Tibial artery (tissue), 4 donors: ENCODE data around the gene ACVR1B.

Experiments
- DNase-seq, 2 donors: peaks; one replicate each; pipeline ENCODE4 v3.0.0-alpha.2; 2019
- H3K27ac ChIP-seq, 2 donors: fragments of 200-600 bp; sonication (generic) in 1 of 2; 1 replicate in 1 of 2; 2 replicates in 1 of 2; pipeline ENCODE4 v1.5.1; 2018 to 2019; ENCODE audit warnings: mild to moderate bottlenecking in 1 of 2
- H3K27me3 ChIP-seq, 2 donors: fragments of 200-600 bp; sonication (generic) in 1 of 2; one replicate each; pipeline versions ENCODE4 v1.5.1 to v1.6.0; 2016 to 2019
- H3K36me3 ChIP-seq, 3 donors: fragments of 200-600 bp; sonication (generic) in 2 of 3; one replicate each; pipeline ENCODE4 v1.5.1; 2016 to 2019; ENCODE audit warnings: mild to moderate bottlenecking in 2 of 3
- H3K4me1 ChIP-seq, 4 donors: fragments of 200-600 bp; sonication (generic) in 2 of 4; 1 replicate in 3 of 4; 2 replicates in 1 of 4; pipeline ENCODE4 v1.5.1; 2016 to 2019
- H3K4me3 ChIP-seq, 2 donors: fragments of 200-600 bp; sonication (generic) in 1 of 2; 1 replicate in 1 of 2; 2 replicates in 1 of 2; pipeline ENCODE4 v1.5.1; 2018 to 2019; ENCODE audit warnings: mild to moderate bottlenecking in 2 of 2
- H3K9me3 ChIP-seq, 3 donors: fragments of 200-600 bp; sonication (generic) in 1 of 3; one replicate each; pipeline ENCODE4 v1.5.1; 2016 to 2019
- intact Hi-C: fragments of 100-400 bp; cut with DNase I; formaldehyde crosslinking; loops from one replicate; pipeline ENCODE4 v1.15.0; 2023; ENCODE audit warnings: low total_unique reads
- TF ChIP-seq, protein P1 (sequence below), 2 experiments: fragments of 200-600 bp in 1 of 2; fragments of 450-650 bp in 1 of 2; IDR thresholded peaks; one replicate each; pipeline ENCODE4 v1.5.1; 2017 to 2019; ENCODE audit warnings: antibody characterized with exemption in 2 of 2, mild to moderate bottlenecking in 1 of 2, moderate library complexity in 1 of 2

The ACVR1B gene

DNA sequence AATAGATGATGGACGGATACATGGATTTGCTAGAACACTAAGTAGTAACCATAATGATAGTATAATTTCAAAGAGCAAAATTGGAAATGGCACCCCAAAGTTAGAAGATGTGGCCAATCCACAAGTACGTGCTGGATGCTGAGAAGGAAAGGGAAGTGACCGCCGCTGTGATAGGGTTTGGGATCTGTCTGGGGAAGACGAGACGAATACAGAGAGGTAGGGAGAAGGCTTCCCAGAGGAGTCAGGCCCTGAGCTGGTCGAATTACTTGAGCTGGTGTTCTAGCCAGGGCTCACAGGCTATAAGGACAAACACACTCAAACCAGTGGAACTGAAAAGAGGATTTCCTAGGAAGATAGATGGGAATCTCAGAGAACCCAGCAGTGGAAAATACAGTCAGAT is 9.4 kb upstream of the ACVR1B start:
- TF ChIP-seq, protein P1, sequence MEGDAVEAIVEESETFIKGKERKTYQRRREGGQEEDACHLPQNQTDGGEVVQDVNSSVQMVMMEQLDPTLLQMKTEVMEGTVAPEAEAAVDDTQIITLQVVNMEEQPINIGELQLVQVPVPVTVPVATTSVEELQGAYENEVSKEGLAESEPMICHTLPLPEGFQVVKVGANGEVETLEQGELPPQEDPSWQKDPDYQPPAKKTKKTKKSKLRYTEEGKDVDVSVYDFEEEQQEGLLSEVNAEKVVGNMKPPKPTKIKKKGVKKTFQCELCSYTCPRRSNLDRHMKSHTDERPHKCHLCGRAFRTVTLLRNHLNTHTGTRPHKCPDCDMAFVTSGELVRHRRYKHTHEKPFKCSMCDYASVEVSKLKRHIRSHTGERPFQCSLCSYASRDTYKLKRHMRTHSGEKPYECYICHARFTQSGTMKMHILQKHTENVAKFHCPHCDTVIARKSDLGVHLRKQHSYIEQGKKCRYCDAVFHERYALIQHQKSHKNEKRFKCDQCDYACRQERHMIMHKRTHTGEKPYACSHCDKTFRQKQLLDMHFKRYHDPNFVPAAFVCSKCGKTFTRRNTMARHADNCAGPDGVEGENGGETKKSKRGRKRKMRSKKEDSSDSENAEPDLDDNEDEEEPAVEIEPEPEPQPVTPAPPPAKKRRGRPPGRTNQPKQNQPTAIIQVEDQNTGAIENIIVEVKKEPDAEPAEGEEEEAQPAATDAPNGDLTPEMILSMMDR (IDR thresholded peaks at IDR 0.05), result no peak
- no peaks in the 10 kb centered on the region for H3K27me3 ChIP-seq
- H3K36me3 ChIP-seq, result no peaks in the 10 kb centered on the region
- no peak for DNase-seq
- intact Hi-C loops, result no loop called here
- H3K4me1 ChIP-seq, result peaks cover 0 to 14% (median 6%) of the 10 kb centered on the region in 4 donors
- H3K27ac ChIP-seq, result no peak overlapping the region
- peaks cover 0 to 7% (median 6%) of the 10 kb centered on the region in 3 donors for H3K9me3 ChIP-seq
- H3K4me3 ChIP-seq, result no peak overlapping the region

DNA sequence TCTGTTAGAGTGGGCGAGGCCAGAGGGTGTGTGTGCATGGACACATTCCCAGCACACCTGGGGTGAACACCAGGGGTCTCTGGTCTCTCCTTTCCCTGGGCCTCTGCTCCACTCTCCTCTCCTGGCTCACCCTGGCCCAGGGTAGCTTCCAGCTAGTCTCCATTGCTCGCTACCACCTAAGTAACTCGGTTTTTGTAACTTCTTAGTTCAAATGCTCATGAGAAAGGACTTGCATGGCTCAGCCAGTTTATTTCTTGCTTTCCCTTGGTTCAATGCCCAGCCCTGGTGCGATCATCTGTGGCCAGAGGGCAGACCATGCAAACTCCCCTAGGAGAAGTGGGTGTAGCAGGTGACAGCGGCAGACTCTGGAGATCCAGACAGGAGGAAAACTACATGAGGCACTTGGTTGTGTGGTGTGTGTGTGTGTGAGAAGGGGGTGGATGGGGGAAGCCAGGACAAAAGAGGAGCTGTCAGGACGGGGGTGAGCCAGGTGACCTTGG is 8.9 kb upstream of the ACVR1B start:
- TF ChIP-seq, protein P1 (IDR thresholded peaks at IDR 0.05), result no peak
- Histone ChIP-seq H3K36me3 (no peaks in the 10 kb centered on the region), H3K9me3 (peaks cover 0 to 7% (median 6%) of the 10 kb centered on the region in 3 donors), H3K27me3 (no peaks in the 10 kb centered on the region), H3K4me1 (peaks cover 0 to 14% (median 6%) of the 10 kb centered on the region in 4 donors), H3K27ac (no peak overlapping the region), H3K4me3 (no peak overlapping the region)
- intact Hi-C loops, result no loop called here
- DNase-seq, result no peak

DNA sequence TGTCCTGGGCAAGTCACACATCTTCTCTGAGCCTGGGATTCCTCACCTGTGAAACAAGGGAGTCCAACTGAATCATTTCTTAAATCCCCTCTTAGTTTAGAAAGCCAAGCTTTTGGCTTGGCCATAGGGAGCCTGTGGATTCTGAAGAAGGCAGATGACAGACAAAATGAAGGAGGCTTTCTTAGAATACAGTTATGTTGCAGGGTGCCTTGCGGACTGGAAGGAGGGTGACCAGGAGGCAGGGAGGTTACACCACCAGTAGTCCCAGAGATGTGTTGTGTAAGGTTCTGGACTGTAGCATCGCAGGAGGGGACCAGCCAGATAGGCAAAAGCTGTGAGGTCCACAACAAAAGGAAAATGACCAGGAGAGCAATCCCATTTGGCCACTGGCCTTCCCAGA is 8.2 kb upstream of the ACVR1B start:
- no peaks in the 10 kb centered on the region for H3K36me3 ChIP-seq
- H3K27me3 ChIP-seq, result no peaks in the 10 kb centered on the region
- no peak overlapping the region for H3K27ac ChIP-seq
- no peak for DNase-seq
- no peak overlapping the region for H3K4me3 ChIP-seq
- intact Hi-C loops, result no loop called here
- H3K4me1 ChIP-seq, result peaks cover 0 to 14% (median 6%) of the 10 kb centered on the region in 4 donors
- TF ChIP-seq, protein P1 (IDR thresholded peaks at IDR 0.05), result no peak
- peaks cover 0 to 7% (median 6%) of the 10 kb centered on the region in 3 donors for H3K9me3 ChIP-seq

DNA sequence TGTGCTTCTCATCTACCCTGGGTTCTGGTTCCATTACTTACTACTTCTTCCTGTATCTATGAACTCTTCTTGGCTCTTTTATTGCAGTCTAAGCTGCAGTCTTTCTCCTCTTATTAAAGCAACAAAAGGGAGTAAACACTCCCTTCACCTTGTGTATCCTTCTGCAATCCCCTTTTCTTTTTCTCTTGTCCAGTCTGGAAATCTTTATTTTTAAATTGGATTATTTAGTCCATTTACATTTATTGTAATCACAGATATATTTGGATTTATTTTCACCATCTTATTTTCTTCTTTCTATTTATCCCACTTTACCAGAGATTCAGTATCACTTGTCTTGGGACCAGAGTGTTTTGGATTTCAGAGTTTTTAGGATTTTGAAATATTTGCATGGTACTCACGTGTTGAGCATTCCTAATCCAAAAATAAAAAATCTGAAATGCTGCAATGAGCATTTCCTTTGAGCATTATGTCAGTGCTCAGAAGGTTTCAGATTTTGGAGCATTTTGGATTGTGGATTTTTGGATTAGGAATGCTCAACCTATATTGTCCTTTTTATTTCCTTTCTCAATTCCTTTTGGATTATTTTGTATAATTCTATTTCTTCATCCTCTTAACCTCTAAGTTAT is 6.8 kb upstream of the ACVR1B start:
- Histone ChIP-seq H3K9me3 (peaks cover 0 to 7% (median 6%) of the 10 kb centered on the region in 3 donors), H3K36me3 (no peaks in the 10 kb centered on the region), H3K4me1 (peaks cover 0 to 14% (median 6%) of the 10 kb centered on the region in 4 donors), H3K27ac (no peak overlapping the region), H3K27me3 (no peaks in the 10 kb centered on the region), H3K4me3 (no peak overlapping the region)
- DNase-seq, result no peak
- intact Hi-C loops, result no loop called here
- TF ChIP-seq, protein P1 (IDR thresholded peaks at IDR 0.05), result no peak

DNA sequence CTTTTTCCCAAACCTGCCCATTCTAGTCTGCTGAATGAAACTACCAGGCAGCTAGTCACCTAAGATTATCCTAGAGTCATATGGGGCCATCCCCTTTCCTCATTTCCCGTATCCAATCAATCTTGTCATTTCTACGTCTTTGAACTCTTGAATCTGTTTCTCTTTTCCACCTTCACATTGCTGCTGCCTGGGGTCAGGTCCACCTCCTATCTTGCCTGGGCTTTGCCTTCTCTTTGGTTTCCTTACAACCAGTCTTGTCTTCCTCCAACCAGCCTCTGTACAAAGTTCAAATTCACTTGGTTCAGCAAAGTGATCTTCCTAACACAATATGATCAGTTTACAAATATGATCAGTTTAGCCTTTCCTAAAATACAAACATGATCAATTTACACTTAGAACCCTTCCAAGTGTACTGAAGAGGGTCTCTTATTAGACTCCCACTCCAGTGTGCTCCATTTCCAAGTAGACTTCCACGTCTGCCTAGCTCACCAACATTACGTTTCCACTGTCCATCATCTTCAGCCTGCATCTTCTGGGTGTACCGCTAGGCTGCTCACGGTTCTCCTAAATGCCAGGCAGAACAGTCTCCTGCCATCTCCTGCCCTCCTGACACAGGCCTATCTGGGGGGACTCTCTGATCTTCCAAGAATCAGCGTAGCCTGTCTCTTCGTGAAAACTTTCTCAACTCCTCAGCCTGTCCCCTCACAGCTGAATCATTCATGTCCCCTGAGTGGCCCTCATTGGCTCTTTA is 4.1 kb upstream of the ACVR1B start:
- TF ChIP-seq, protein P1 (IDR thresholded peaks at IDR 0.05), result no peak
- no peak for DNase-seq
- H3K36me3 ChIP-seq, result no peaks in the 10 kb centered on the region
- peaks cover 0 to 2% (median 0%) of the 10 kb centered on the region in 4 donors for H3K4me1 ChIP-seq
- no peak overlapping the region for H3K27ac ChIP-seq
- no peak overlapping the region for H3K4me3 ChIP-seq
- H3K9me3 ChIP-seq, result peaks cover 0 to 7% (median 6%) of the 10 kb centered on the region in 3 donors
- intact Hi-C loops, result no loop called here
- no peaks in the 10 kb centered on the region for H3K27me3 ChIP-seq
